GM20000 (cell line): ENCODE data around the gene SCGN.

Source experiments
- DNase-seq: peaks from one replicate; pipeline ENCODE4 v3.0.0; 2012; ENCODE audit warnings: low spot score
- TF ChIP-seq, protein P1 (sequence below): IDR thresholded peaks from 2 replicates; pipeline ENCODE4 v1.5.1; 2012; ENCODE audit warnings: mild to moderate bottlenecking, control low read depth; ENCODE audit errors: extremely low read depth, missing control alignments

The SCGN gene

DNA sequence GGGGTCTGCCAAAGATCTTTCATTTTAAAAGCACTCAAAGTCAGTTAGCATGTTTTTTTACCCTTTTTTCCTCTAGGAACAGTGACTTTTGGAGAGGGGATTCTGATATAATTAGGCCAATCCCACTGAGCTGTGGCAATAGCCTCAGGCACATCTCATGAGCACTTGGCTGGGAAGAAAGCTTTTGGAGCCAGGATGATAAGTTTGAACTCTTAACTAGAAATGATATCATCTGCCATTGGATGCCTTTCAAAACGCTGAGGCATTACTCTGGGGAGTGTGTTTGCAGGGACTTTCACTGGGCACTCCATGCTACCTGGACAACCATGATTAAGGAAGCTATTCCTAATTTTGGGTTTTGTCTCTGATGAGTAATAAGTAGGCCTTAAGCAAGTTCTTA is 3.7 kb downstream of the SCGN start:
- TF ChIP-seq, protein P1, sequence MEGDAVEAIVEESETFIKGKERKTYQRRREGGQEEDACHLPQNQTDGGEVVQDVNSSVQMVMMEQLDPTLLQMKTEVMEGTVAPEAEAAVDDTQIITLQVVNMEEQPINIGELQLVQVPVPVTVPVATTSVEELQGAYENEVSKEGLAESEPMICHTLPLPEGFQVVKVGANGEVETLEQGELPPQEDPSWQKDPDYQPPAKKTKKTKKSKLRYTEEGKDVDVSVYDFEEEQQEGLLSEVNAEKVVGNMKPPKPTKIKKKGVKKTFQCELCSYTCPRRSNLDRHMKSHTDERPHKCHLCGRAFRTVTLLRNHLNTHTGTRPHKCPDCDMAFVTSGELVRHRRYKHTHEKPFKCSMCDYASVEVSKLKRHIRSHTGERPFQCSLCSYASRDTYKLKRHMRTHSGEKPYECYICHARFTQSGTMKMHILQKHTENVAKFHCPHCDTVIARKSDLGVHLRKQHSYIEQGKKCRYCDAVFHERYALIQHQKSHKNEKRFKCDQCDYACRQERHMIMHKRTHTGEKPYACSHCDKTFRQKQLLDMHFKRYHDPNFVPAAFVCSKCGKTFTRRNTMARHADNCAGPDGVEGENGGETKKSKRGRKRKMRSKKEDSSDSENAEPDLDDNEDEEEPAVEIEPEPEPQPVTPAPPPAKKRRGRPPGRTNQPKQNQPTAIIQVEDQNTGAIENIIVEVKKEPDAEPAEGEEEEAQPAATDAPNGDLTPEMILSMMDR = no peak
- no peak for DNase-seq

DNA sequence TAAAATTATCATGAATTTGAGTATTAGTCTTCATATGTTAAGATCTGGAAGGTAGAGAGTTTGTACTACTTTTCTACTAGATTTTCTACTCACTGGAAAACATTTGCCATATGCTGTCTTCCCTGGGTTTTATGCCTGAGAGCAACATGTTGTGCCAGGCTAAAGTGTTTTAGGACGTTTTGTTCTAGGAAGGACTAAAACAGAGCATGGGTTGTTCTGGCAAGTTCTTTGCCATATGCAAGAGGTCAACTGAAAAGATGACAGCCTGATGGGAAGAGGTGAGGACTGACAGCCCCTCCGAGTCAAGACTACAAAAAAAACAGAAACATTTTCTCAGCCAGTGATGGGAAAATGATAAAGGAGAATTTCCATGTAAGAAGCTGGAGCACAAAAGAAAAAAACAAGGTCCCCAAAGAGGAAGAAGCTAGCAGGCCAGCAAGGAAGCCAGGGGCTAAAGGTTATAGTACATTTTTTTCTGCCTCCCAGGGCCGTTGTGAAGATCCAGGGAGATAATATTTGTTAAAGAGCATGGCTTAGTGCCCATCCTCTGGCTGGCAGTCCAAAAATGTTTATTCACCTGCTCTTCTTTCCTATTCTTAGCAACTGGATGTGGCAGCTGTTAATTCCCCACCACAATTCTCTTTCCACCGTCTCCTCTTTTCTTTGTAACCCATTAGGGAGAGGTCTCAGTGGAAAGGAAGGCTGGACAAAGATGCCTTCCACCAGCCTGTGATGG is 7.8 kb downstream of the SCGN start:
- no peak for DNase-seq

DNA sequence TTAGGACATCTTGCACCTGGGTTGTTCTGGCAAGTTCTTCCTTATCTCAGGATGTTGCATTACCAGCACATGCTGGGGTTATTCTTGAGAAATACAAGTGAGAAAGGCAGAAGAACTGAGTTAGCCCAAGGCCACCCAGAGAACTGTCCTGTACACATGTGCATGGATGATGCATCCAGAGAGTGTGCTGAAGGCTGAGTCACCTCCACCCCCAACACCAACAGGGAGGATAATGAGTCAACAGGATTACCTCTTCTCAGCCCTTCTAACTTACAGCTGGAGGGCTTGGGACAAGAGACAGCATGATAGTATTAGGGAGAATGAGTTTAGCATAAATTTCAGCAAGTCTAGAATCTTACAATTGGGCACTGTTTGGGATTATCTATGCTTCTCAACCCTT is 8.5 kb downstream of the SCGN start:
- TF ChIP-seq, protein P1 = no peak
- no peak for DNase-seq

More for the DNA sequence above, 7.8 kb downstream of the SCGN start:
- TF ChIP-seq, protein P1 = no peak

DNA sequence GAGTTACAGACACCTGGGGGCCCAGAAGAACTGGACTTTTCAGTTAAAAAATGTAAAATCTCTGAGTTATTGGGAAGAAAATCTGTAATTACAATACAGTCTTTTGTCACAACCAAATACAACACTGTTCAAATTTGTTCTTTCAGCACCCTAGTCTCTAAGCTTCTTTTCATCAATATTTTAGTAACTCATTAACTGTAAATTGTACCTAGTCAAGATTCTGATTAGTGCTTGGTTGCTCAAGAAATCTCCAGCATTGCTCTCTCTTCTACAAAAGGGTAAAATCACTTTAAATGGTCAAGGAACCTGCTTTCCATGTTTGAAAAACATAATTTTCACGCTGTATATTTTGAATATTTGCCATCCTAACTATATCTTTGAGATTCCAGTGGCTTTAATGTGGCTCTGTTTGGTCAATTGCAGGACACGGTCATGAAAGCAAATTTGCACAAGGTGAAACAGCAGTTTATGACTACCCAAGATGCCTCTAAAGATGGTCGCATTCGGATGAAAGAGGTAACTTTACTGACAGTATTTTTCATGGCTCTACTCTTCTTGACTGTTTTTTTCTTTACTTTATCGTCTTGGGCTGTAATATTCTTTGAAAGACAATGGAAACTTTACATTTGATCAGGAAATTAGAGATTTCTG is 9.2 kb downstream of the SCGN start:
- TF ChIP-seq, protein P1 = no peak
- DNase-seq = no peak

DNA sequence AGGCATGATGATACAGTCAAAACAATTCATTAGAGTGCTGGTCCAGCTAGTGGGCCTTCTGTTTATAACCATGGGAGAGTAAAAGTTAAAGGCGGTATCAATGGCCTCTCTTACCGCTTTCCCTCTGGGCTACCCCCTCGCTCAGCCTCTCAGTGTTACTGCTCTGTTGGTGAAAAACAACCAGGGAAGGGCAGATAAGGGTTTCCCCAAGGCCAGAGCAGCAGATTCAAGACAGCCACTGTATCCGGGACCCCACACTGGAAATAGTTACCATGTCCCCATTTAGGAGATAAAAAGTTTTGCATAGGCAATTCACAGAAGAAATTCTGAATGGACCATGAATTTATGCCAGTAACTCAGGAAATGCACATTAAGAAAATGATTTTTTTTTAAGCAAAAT is 13.4 kb downstream of the SCGN start:
- DNase-seq = no peak
- TF ChIP-seq, protein P1 = no peak

DNA sequence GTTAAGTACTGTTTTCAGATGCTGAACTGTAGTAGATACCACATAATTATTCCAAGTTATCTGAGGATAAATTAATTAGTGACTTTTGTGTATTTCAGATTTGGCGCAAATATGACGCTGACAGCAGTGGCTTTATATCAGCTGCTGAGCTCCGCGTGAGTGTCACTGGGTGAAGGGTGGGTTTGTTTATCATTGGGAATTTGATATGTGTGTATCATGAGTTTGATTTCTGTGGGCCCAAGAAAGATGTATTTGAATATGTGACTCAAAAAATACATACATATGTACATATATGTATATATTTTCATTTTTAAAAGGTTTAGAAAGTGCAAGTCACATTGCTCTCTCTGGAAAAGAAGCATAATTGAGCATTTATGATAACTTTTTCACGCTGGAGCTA is 17.4 kb downstream of the SCGN start:
- no peak for DNase-seq
- TF ChIP-seq, protein P1 = no peak

DNA sequence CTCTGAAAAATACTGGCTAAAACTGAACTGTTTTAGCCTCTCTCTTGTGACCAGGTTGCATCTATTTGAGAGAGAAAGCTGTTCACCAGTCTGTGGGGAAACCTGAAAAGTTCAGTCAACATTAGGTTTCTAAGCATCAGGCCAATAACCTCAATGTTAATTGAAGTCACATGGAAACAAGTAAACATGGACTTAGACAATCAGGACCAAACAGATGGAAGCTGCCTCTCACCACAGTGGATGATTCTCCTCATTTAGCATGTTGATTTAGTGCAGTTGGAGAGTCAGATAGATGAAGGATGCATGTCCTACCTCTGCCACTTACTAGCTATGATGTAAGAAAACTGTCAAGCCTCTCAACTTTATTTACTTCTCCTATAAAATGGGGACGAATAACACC is 18.2 kb downstream of the SCGN start:
- no peak for DNase-seq
- TF ChIP-seq, protein P1 = no peak
